Measurements from ENCODE around the gene TENM4. TPM values are rescaled to one million over a fixed set of nuclear protein-coding genes. Genes with fewer than 3 reads are reported as not detected.

Gene TENM4
- total RNA-seq, 1 donor from 2014 or later = 5.1 TPM

DNA sequence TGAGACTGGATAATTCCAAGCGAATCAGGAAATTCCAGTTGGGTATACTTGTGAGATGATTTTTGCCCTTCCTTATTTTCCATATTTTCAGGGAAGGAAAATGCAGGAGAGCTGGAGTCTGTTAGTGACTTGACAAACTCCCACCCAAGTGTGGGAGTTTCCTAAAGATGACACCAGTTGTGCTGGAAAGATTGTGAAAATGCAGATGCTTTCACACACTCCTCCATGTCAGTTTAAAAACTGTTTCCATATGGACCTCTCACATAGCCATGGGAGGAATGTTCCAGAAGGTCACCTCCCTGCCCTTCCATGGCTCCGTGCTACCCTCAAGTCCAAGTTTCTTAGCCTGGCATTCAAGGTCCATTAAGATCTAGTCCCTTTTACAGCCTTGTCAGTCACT lies 515.4 kb downstream of the TENM4 start:
- H3K9me3 ChIP-seq (ENCODE audit: low read depth) = no peaks in the 10 kb centered on the region
- no peak overlapping the region for H3K4me3 ChIP-seq
- H3K4me1 ChIP-seq = peaks cover 24% of the 10 kb centered on the region
- H4K20me1 ChIP-seq (ENCODE audit: low read depth) = peaks cover 42% of the 10 kb centered on the region
- peaks cover 28% of the 10 kb centered on the region for H3F3A ChIP-seq (ENCODE audit: low read depth)
- Mint-ChIP-seq H3K27me3 (ENCODE audit: insufficient read depth, low read depth) (peaks cover 4% of the 10 kb centered on the region), H3K4me1 (peaks cover 54% of the 10 kb centered on the region), H3K27ac (peak overlapping the region; percentile 28), H3K4me3 (no peak overlapping the region), H3K36me3 (peaks cover 10% of the 10 kb centered on the region), H3K9me3 (no peaks in the 10 kb centered on the region)
- no peak overlapping the region for H3K4me2 ChIP-seq
- H3K36me3 ChIP-seq = no peaks in the 10 kb centered on the region
- TF ChIP-seq EZH2phosphoT487 (IDR thresholded peaks at IDR 0.05) (no peak), EZH2 (IDR thresholded peaks at IDR 0.05) (no peak)
- TF ChIP-seq, protein P1, sequence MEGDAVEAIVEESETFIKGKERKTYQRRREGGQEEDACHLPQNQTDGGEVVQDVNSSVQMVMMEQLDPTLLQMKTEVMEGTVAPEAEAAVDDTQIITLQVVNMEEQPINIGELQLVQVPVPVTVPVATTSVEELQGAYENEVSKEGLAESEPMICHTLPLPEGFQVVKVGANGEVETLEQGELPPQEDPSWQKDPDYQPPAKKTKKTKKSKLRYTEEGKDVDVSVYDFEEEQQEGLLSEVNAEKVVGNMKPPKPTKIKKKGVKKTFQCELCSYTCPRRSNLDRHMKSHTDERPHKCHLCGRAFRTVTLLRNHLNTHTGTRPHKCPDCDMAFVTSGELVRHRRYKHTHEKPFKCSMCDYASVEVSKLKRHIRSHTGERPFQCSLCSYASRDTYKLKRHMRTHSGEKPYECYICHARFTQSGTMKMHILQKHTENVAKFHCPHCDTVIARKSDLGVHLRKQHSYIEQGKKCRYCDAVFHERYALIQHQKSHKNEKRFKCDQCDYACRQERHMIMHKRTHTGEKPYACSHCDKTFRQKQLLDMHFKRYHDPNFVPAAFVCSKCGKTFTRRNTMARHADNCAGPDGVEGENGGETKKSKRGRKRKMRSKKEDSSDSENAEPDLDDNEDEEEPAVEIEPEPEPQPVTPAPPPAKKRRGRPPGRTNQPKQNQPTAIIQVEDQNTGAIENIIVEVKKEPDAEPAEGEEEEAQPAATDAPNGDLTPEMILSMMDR (IDR thresholded peaks at IDR 0.05) = no peak
- no peak overlapping the region for H3K27ac ChIP-seq
- peaks cover 80% of the 10 kb centered on the region for H3K27me3 ChIP-seq
- H3K9ac ChIP-seq = no peak overlapping the region
- DNase-seq (ENCODE audit: low spot score) = no peak
- no peaks in the 10 kb centered on the region for H3K79me2 ChIP-seq (ENCODE audit: low read depth)
- H2AFZ ChIP-seq (replicated peaks) = no peak overlapping the region

DNA sequence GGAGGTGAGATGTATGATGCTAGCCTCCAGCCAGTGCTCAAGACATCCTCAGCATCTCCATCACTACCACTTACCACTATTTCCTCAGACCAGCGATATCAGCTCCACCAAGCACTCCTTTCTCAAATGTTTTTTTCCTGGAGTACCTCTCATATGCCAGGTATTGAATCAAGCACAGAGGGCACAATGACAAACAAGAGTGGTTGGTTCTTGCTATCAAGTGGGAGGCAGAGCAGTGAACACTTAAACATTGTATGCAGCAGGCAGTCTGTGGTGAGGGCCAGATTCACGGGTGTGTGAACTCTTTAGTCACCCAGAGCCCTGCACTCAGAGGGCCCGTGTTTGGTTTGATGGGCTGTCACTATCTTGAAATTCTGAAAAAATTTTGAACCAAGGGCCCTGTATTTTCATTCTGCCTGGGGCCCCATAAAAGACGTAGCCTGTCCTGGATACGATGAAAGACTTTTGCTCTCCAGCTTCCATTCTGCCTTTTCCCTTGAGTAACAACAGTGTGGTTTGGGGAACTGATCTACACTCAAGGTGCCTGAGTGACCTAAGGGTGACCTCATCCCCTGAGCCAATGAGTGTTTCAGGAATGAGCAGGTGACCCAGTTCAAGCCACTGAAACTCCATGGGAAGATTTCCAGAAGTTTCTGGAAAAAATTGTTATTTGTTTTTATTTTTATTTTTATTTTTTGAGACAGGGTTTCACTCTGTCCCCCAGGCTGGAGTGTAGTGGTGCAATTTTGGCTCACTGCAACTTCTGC lies 517.8 kb downstream of the TENM4 start:
- Histone ChIP-seq H3K79me2 (ENCODE audit: low read depth) (no peaks in the 10 kb centered on the region), H3K36me3 (no peaks in the 10 kb centered on the region), H3K9ac (no peak overlapping the region), H3K9me3 (ENCODE audit: low read depth) (no peaks in the 10 kb centered on the region), H3K4me2 (no peak overlapping the region), H4K20me1 (ENCODE audit: low read depth) (peaks cover 27% of the 10 kb centered on the region), H2AFZ (replicated peaks) (no peak overlapping the region), H3F3A (ENCODE audit: low read depth) (peaks cover 5% of the 10 kb centered on the region), H3K4me1 (peaks cover 12% of the 10 kb centered on the region), H3K27me3 (peaks cover 68% of the 10 kb centered on the region), H3K27ac (no peak overlapping the region), H3K4me3 (no peak overlapping the region)
- TF ChIP-seq, protein P1 (IDR thresholded peaks at IDR 0.05) = no peak
- TF ChIP-seq EZH2 (IDR thresholded peaks at IDR 0.05) (no peak), EZH2phosphoT487 (IDR thresholded peaks at IDR 0.05) (no peak)
- Mint-ChIP-seq H3K4me1 (peaks cover 46% of the 10 kb centered on the region), H3K9me3 (no peaks in the 10 kb centered on the region), H3K36me3 (peaks cover 10% of the 10 kb centered on the region), H3K27ac (no peak overlapping the region), H3K4me3 (no peak overlapping the region), H3K27me3 (ENCODE audit: insufficient read depth, low read depth) (peaks cover 6% of the 10 kb centered on the region)
- DNase-seq (ENCODE audit: low spot score) = no peak

- no peaks in the 10 kb centered on the region for H3K9me3 Mint-ChIP-seq
- Histone ChIP-seq H2AFZ (replicated peaks) (no peak overlapping the region), H3F3A (ENCODE audit: low read depth) (no peaks in the 10 kb centered on the region), H3K4me1 (peaks cover 10% of the 10 kb centered on the region), H3K4me3 (no peak overlapping the region), H3K4me2 (no peak overlapping the region), H4K20me1 (ENCODE audit: low read depth) (peaks cover 15% of the 10 kb centered on the region), H3K9ac (no peak overlapping the region), H3K79me2 (ENCODE audit: low read depth) (no peaks in the 10 kb centered on the region), H3K36me3 (no peaks in the 10 kb centered on the region), H3K9me3 (ENCODE audit: low read depth) (no peaks in the 10 kb centered on the region), H3K27ac (no peak overlapping the region), H3K27me3 (peaks cover 52% of the 10 kb centered on the region)
- no peak for DNase-seq (ENCODE audit: low spot score)
- no peak overlapping the region for H3K4me3 Mint-ChIP-seq
- peaks cover 14% of the 10 kb centered on the region for H3K36me3 Mint-ChIP-seq
- peak overlapping the region; percentile 24 for H3K27ac Mint-ChIP-seq
- peaks cover 31% of the 10 kb centered on the region for H3K4me1 Mint-ChIP-seq
- no peak for TF ChIP-seq EZH2 (IDR thresholded peaks at IDR 0.05)
- no peak for TF ChIP-seq EZH2phosphoT487 (IDR thresholded peaks at IDR 0.05)
- TF ChIP-seq, protein P1 (IDR thresholded peaks at IDR 0.05) = no peak
- H3K27me3 Mint-ChIP-seq (ENCODE audit: insufficient read depth, low read depth) = peaks cover 6% of the 10 kb centered on the region
Measured at GRCh38 chr11:78921509-78921908, 519.3 kb downstream of the TENM4 start.

Measured in neural progenitor cell (in vitro differentiated cells).